Inferior parietal cortex (tissue), 1 donor: Measurements from ENCODE around the gene DIAPH3.

ENCODE experiments used
- DNase-seq: peaks from one replicate; pipeline ENCODE4 v3.0.0-alpha.2; 2016; ENCODE audit errors: extremely low spot score

The DIAPH3 gene

DNA sequence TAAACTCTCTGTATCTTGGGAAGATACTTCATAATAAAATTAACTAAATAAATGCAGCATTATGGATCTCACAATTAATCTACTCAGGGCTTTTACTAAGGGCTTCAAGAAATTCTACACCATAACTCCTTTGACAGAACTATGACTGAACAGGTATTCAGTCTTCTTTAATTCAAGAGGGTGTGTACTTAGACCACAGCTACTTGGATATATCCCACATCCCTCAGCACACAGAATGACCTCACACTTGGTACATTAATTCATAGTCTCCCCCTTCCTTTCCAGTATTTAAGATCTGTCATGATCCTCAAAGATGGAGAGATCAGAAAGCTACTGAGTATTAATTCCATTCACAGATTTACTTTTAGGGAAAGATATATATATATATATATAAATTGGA is 11.6 kb downstream of the DIAPH3 start:
- no peak for DNase-seq

DNA sequence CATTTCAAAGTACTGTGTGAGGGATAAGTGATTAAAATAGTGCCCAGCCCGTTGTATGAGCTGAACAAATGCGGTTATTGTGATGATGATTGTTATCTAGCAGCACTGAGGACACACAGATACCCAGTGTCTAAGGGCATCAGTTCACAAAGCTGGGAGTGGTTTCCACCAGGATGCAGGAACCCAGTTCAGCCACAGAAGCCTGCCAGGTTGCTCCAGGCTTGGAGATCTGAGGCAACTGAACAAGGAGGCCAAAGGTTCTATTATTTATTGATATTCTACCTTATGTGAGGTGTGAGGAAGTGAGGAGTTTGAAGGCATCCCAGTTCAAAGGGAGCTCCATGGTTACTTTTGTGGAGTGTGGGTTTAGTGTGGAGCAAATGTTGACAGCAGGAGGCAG is 13.2 kb downstream of the DIAPH3 start:
- DNase-seq: no peak

DNA sequence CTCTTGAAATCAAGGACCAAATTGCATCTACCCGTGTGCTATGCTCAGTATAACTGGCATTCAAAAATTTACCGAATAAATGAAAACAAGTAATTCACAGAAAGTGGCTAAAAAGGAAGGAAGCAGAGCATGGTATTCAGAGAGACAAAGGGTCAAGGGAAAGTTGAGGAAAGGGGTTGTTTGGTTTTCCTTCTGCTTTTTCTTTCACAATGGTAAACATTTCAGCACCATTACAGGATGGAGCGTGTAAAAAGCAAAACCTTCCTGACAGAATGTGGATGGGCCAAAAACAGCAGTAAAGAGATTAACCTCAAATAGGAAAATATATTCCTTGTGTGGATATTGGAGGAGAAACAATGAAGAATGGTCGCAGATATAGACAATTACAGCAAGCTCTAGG is 14.8 kb downstream of the DIAPH3 start:
- no peak for DNase-seq

DNA sequence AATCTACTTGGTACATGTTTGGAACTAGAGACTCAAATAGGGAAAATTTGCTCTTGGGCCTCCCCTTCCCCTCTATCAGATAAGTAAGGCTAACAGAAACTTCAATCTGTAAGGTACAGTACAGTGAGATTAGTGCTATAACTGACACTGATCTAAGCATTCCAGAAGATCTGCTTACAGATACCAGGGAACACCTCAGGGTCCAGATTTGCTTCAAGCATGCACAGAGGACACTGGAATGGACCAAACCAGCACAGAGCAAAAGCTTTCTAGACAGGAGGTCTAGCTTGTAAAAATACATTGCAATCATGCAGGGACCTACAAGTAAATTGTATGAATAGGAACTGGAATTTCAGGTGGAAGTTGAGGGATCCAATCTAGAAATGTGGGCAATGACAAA is 16.4 kb downstream of the DIAPH3 start:
- no peak for DNase-seq

DNA sequence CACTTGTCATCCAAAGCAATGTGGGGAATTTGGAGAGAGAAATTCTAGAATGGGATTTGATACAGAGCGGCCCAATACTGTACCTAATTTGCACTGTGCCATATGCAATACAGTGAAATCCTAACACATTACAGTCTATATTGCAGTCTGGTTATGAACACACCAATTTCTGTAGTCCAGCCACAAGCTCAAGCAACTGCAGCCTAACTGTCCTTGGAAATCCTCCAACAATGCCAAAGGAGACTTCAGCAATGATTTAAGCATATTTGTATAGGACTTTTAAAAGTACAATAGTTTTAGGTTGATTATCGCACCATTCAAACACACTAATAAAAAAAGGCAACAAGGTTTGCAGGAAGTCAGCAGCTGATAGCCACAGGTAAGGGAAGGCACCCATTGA is 17.3 kb downstream of the DIAPH3 start:
- DNase-seq: no peak

DNA sequence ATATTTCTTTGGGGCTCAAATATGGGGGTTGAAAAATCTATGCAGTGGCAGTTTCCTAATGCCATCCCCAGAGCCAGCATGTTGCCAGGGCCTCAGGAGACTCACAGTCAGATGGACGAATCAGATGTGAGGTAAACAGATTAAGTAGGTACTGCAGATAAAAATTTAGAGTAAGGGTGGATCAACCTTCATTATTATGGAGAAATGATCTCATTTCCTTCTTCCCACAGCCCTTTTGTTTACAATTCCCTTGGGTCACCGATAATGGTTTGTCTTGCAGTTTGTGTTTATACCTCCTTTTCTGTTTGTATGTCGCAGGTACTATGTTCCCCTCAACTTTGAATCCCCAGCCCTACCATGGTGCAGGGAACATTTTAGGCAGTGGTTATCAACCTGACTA is 20.0 kb downstream of the DIAPH3 start:
- no peak for DNase-seq

DNA sequence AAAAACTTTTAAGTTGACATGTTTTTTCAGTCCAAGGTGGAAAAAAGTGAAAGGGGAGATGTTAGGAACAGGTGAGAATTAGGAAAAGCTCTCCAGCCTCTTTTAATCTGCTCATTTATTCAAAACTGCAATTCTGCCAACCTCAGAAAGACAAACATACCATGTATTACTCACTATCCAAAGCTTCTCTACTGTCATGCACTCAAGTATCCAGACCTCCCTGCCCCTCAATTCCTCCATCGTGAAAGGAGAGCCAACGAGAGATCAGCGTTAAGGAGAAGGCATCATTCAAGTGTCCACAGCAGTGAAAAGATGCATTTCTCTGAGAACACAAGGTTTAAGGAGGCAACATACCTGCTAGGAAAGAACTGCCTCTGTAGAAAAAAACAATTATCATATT is 24.5 kb downstream of the DIAPH3 start:
- no peak for DNase-seq

DNA sequence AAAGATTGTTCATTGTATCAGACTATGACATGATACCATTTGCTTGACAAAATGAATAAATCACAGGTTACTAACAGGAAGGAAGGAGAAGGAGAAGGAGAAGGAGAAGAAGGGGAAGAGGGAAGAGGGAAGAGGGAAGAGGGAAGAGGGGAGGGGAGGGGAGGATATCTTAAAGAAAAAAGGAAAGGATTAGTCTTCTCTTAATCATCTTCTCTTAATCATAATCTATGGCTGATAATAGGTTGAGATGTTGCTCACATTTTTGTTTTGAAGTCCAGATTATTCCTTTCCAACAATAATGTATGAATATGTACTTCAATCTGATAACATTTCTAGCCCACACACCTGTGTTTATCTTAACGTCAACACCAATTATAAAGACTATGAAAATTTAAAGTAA is 25.1 kb downstream of the DIAPH3 start:
- no peak for DNase-seq

DNA sequence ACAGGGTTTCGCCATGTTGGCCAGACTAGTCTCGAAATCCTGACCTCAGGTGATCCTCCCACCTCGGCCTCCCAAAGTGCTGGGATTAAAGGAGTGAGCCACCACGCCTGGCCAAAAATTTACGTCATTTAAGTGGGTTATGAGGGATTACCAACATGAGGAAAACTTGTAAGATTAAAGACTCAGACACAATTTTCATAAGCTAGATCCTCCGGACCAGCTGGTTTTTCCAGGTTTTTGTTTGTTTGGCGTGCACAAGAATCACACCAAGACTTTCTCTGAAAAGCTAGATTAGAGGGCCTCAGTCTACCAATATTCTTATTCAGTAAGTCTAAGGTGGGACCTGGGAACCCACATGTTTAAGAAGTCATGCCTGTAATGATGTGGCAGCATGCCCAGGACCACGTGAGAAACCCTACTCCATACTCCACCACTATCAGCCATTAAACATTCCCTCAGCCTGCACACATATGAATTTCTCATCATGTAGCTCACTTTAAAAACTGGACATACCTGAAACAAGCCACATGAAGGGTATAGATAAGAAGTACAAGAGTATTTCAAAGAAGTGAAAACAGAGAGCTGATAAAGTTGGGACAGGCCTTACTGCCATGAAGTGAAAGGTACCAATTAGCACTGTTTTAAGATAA is 25.7 kb downstream of the DIAPH3 start:
- DNase-seq: no peak

DNA sequence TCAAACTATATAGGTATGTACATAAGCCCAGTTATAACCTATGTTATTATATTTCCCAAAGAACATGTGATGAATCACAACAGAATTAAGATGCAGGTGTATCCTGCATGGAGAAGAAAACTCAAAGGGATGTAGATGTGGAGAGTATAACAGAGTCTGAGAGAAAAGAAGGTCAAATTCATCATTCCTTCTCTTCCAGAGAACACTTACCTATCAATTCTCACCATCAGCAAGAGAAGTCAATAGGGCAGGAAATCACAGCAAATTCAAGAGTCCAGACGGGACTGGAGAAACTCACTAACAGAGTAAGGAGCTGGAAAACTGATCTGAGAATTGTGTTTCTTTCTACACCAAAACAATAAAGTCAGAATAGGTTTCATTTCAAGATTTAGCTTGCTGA is 28.4 kb downstream of the DIAPH3 start:
- DNase-seq: no peak

DNA sequence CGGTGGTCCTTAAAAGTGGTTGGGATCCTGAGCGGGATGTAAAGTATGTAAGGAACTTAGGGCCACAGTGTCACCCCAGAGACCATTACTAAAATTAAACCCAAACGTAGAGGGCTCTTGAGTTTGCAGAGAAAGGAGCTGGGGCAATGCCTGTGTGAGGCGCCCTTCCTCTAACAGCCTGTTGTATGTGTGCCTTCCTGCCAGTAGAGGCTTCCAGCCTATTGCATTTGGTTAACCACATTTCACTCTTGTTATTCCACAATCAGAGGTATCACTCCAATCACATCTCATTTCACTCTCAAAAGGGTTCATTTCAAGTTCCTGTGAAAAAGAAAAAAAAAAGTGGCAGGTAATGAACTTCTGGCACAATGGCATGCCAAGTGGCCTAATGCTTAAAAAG is 29.4 kb downstream of the DIAPH3 start:
- no peak for DNase-seq

DNA sequence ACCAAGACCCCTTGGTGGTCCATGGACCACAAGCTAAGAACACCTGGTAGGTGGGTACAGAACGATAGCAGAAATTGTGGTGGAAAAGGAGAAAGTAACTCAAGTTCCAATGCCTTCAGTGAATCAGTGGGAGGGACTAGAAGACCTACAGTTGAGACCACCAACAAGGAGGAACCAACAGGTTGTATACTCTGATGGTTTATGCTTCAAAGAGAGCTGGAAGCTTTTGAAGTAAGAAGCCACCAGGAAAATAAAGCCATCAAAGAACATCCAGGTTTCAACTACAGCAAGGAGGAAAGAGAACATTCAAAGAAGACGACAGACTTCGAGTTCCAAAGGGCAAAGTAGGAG is 42.4 kb downstream of the DIAPH3 start:
- no peak for DNase-seq

DNA sequence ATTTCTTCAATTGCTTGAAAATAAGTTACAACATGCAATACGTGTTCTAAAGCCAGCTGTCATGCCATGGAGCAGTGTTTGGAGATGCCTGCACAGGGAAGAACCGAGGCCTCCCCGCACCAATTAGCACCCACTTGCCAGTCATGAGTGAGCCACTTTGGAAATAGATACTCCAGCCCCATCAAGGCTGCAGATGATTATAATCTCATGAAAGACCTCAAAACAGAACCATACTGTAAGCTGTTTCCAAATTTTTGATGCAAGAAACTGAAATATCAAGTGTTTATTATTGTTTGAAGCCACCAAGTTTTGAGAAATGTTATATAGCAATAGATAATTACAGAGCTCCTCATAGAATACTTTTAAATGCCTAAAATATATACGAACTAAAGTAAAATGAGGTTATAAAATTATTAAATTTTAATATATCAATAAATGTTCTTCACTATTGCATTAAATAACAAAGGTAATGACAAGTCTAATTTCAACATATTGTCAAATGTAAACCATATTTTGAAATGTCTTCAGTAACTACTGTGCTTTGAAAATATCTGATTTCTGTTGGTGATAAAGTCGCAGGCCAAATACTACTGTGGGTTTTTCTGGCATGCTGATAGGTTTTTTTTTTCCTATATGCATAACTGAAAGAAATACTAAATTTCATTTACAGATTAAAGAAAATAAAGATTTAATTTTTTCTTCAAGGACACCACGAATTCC is 43.0 kb downstream of the DIAPH3 start:
- DNase-seq: no peak

DNA sequence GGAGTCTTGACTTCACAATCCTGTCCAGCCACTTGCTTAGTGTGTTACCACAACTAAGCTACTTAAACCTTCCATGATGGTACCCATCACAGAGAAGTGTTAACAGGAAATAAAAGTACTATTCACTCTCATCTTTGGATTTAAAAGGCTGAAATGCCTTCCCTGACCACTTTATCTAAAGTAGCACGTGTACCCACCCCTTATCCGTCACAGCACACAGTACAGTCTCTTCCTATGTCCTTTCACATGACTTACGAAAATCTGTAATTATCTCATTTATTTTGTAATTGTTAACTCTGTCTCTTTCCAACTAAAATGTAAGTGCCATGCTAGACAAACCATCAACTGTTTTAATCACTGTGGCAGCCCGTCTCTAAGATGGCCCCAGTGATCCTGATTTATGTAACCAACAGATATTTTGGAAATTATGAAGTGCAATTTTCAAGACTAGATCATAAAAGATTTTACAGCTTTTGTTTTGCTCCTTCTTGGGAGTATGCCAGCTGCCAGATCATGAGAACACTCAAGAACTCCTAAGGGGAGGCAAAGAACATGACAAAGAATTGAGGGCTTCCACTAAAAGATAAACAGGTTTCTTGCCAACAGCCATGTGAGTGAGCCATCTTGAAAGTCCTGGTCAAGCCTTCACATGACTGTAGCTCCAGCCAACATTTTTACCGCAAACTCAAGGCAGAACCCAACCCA is 44.9 kb downstream of the DIAPH3 start:
- no peak for DNase-seq

DNA sequence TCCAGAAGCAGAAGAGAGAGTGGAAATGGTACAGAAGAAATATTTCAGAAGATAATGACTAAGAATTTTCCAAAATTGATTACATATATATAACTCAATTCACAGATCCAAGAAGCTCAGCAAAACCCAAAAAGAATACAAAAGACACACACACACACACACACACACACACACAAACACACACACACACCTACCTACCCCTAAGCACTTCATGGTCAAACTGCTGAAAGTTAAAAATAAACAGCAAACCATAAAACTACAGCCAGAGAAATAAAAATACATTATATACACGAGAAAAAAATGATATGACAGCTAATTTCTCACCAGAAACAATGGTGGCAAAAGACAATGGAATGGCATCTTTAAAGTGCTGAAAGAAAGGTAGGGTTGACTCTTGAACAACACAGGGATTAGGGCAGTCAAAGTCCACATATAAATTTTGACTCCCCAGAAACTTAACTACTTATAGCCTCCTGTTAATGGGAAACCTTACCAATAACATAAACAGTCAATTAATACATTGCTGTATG is 49.2 kb downstream of the DIAPH3 start:
- DNase-seq: no peak

DNA sequence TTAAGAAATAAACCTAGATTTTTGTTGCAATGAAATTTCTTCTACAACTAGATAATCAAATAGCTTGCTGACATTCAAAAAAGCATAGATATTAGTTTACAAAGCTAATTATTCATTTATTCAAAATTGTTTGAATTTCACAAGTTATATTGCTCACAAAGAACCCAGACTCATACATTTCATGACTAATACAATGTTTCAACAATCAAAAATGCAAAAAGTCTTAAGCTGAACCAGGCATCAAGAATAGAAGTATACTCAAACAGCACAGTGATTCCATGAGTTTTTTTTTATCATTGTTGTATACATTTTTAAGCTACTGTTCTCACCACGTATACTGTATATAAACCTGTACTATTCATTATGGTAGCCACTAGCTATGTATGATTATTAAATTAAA is 51.0 kb downstream of the DIAPH3 start:
- no peak for DNase-seq

DNA sequence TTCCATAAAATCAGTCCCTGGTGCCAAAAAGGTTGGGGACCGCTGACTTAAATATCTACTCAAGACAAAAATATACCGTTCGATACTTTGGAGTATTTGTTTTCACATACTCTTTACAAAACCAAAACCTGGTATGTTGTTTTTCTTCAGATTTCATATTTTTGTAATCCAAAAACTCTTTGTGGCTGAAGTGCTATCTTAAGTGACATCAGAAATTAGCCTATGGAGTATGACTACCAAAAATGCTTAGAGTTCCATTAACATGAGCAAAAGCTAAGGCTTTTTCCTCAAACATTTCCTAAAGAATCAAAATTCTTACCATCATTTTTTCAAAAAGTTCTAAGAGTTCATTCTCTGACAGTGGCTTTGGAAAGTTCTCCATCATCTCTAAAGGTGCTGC is 52.0 kb downstream of the DIAPH3 start:
- no peak for DNase-seq

DNA sequence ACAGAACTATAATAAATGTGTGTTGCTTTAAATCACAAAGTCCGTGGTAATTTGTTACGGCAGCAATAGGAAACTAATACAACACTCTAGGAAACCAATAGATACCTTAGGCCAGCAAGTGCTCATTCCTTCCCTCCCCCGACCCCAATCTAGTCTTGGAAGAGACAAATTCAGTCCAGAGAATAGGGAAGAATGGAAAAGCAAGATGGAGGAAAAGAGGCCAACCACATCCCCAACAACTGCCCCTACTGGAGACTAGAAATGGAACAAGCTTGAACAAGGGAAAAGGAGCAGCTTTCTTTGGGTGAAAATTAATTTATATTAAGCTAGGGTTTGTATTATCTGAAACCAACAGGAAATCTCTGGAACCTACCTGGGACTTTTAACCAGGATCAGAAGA is 54.4 kb downstream of the DIAPH3 start:
- no peak for DNase-seq

DNA sequence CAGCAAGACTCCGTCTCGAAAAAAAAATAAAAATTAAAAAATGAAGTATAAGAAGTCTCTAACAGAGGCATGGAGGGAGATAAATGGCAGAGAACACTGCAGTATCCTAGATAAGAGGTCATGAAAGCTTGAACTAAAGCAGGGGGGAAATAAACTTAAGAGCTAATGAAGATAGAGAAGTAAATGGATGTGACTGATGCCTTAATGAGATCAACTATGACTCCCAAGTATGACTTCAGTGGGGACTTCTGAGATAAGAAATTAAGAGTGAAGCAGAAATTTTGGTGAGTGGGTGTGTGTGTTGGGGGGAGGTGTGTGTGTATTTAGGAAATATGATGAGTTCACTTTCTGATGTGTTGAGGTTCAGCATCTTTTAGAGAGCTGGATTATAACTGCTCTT is 55.1 kb downstream of the DIAPH3 start:
- DNase-seq: no peak

DNA sequence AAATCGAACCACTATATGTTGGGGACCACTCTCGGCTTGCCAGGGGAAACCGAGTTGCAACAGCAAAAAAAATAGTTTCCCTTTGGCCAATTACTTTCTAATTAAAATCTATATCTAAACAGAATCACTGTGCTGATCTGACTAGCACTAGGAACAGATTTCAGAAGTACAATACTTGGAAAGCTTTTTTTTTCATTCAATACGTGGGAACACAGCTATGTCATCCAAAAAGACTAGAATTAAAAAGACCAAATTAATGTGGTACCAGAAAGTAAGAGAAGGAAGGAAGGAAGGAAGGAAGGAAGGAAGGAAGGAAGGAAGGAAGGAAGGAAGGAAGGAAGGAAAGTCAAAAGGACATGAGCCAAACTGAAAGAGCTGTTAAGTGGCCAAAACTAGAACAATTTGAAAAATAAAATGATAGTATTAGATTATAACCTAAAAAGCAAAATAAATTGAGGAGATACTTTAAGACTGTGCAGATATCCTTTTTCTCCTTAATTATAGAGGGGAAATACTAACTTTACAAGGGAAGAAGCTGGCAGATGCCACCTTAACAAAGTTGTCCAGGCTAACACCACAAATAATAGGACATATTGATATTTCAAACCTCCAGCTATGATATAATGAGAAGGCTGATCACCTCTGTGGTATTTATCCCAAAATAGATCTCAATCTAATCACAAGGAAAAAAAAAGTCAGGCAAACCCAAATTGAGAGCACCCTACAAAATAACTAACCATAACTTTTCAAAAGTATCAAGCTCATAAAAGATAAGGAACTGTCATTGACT is 63.9 kb downstream of the DIAPH3 start:
- no peak for DNase-seq

DNA sequence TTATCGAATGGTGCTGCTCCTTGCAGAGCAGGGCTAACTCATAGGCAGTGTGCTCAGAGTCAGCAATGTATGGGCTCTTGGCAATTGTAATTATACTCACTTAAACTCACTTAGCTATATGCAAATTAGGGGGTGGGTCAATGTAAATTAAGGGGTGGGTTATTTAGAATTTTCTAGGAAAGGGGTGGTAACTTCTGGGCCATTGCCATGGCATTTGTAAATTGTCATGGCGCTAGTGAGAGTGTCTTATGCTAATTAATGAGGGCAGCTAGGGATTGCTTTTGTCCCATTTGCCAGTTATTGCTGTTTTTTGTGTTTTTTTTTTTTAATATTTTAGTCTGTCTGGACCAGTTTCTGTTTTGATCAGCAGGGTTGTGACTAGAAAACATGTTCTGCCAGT is 68.4 kb downstream of the DIAPH3 start:
- no peak for DNase-seq

DNA sequence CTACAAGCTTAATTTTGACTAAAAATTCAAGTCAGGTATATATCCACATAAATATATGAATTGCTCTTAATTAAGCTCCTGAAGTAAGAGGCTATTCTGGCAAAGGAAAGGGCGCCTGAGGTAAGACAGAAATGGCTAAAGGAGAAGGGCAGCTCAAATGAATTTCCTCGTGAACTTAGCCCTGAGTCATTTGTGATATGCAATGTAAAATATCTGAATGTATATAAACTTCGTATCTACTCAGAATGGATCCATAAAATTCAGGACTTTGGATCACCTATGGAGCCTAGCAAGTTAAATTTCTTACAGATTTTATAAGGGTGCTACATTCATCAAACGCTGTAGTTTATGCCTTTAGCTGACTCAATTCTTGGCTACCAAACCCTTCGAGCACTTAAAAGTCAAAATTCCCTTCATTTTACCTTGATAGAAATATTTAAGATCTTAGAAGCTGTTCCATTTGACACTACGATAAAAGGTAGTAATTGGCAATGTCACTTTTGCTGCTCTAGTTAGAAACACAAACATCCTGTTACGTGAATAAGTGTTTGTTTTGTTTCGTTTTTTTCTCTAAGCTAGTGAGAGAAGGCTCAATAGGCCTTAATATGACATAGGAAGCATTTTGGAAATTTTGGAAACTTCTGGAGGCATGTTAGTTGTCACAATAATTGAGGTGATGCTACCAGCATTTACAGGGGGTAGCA is 69.2 kb downstream of the DIAPH3 start:
- DNase-seq: no peak
